GM21717 (cell line): ENCODE data around the gene FGF4.

Source experiments
- ATAC-seq: cut with Tn5 transposase; IDR thresholded peaks from one replicate; pipeline ENCODE4 v1.9.1; 2021; ENCODE audit warnings: mild to moderate bottlenecking, moderate library complexity; ENCODE audit not compliant: unreplicated experiment

Gene FGF4

GRCh38 chr11:69729252-69729651 is 45.9 kb downstream of the FGF4 start:
- ATAC-seq, result no peak

GRCh38 chr11:69727266-69727665 is 47.9 kb downstream of the FGF4 start:
- ATAC-seq, result no peak

GRCh38 chr11:69726481-69726880 is 48.7 kb downstream of the FGF4 start:
- no peak for ATAC-seq

- no peak for ATAC-seq
These were observed 49.1 kb downstream of the FGF4 start for GRCh38 chr11:69726019-69726418.

GRCh38 chr11:69721745-69722144 is 53.4 kb downstream of the FGF4 start:
- no peak for ATAC-seq

GRCh38 chr11:69721106-69721505 is 54.0 kb downstream of the FGF4 start:
- no peak for ATAC-seq
